GM12891 (cell line): ENCODE results near the gene SLC9A1.

Experiments
- POLR2A ChIP-seq: IDR thresholded peaks from 2 replicates; pipeline ENCODE4 v1.6.1; 2011; ENCODE audit warnings: low read depth, low read length, control low read depth
- POLR2AphosphoS5 ChIP-seq: IDR thresholded peaks from 2 replicates; pipeline ENCODE4 v1.6.1; 2011; ENCODE audit warnings: low read depth, low read length, control low read depth
- SPI1 ChIP-seq: IDR thresholded peaks from 2 replicates; pipeline ENCODE4 v1.6.1; 2011; ENCODE audit warnings: low read depth, low read length, control low read depth
- TAF1 ChIP-seq: IDR thresholded peaks from 2 replicates; pipeline ENCODE4 v1.6.1; 2011; ENCODE audit warnings: low read depth, low read length, control low read depth

- TF ChIP-seq TAF1, result no peak
- no peak for TF ChIP-seq POLR2A
- TF ChIP-seq POLR2AphosphoS5, result no peak
- no peak for TF ChIP-seq SPI1
These were observed 56.3 kb downstream of the SLC9A1 start for GRCh38 chr1:27098431-27099134.
